Heart right ventricle (tissue), 16 donors: ENCODE results near the gene MRPL20. TPM values are rescaled to one million over a fixed set of nuclear protein-coding genes. Genes with fewer than 3 reads are reported as not detected.
"Not testable (repeated sequence)": the region's sequence is repeated elsewhere in the genome, so short reads cannot be mapped to it uniquely, and the experiment has no call there.

Source experiments
- ATAC-seq, 8 donors: fragments of 200-7000 bp; cut with Tn5 transposase; one replicate each; pipeline ENCODE4 v1.9.1; 2020; ENCODE audit warnings: mild to moderate bottlenecking in 8 of 8, moderate library complexity in 8 of 8, moderate number of reproducible peaks in 1 of 8
- DNase-seq, 2 donors: peaks; one replicate each; pipeline ENCODE4 v3.0.0-alpha.2; 2020
- H3K27ac ChIP-seq, 10 donors: fragments of 200-600 bp; sonication (generic) in 2 of 10; one replicate each; pipeline versions ENCODE4 v1.5.0 to v1.8.0; 2020 to 2022; ENCODE audit warnings: mild to moderate bottlenecking in 3 of 10
- H3K27me3 ChIP-seq, 7 donors: fragments of 200-600 bp; one replicate each; pipeline ENCODE4 v1.8.0; 2021 to 2022; ENCODE audit warnings: mild to moderate bottlenecking in 2 of 7
- H3K36me3 ChIP-seq, 9 donors: fragments of 200-600 bp; sonication (generic) in 1 of 9; one replicate each; pipeline versions ENCODE4 v1.5.0 to v1.8.0; 2020 to 2022; ENCODE audit warnings: mild to moderate bottlenecking in 2 of 9
- H3K4me1 ChIP-seq, 9 donors: fragments of 200-600 bp; sonication (generic) in 1 of 9; one replicate each; pipeline versions ENCODE4 v1.5.0 to v1.8.0; 2020 to 2022; ENCODE audit warnings: mild to moderate bottlenecking in 4 of 9
- H3K4me3 ChIP-seq, 10 donors: fragments of 200-600 bp; sonication (generic) in 2 of 10; one replicate each; pipeline versions ENCODE4 v1.5.0 to v1.8.0; 2020 to 2022; ENCODE audit warnings: mild to moderate bottlenecking in 7 of 10, moderate library complexity in 2 of 10
- H3K9me3 ChIP-seq, 11 donors: fragments of 200-600 bp in 10 of 11; sonication (generic) in 2 of 11; one replicate each; pipeline versions ENCODE4 v1.5.0 to v1.8.0; 2013 to 2022; ENCODE audit warnings: mild to moderate bottlenecking in 2 of 11, control low read depth in 1 of 11, moderate library complexity in 1 of 11
- WGBS, 2 donors: extraction: QIAGEN DNeasy Blood & Tissue Kit; methylation state at CpG; one replicate each; pipeline ENCODE4 v1.1.7; 2013; ENCODE audit warnings: inconsistent platforms in 1 of 2; 5-methylcytosine and 5-hydroxymethylcytosine counted together
- intact Hi-C, 10 donors: fragments of 100-400 bp; cut with DNase I; formaldehyde crosslinking; loops; one replicate each; pipeline versions ENCODE4 v1.11.1 to v1.14.2; 2022
- polyA plus RNA-seq, 2 donors: library from polyadenylated mRNA; stranded (reverse); fragments of 200-250 nt; gene quantifications; one replicate each; pipeline ENCODE4 v1.2.3, GENCODE V29; 2013
- total RNA-seq, 10 donors: library from RNA; stranded (reverse); fragmentation: NEBNext Ultra II Directional in 3 of 10; extraction: Animal tissue kit (Norgen Biotek cat#: 25700) in 3 of 10; gene quantifications; one replicate each; pipeline versions ENCODE4 v1.2.1 to v1.2.4, GENCODE V29; 2021 to 2023
- TF ChIP-seq, protein P1 (sequence below), 9 donors: fragments of 200-600 bp; sonication (generic) in 2 of 9; IDR thresholded peaks; one replicate each; pipeline versions ENCODE4 v1.5.0 to v1.8.0; 2021 to 2022; ENCODE audit warnings: antibody characterized with exemption in 9 of 9, mild to moderate bottlenecking in 5 of 9, moderate library complexity in 1 of 9
- donor health status: Arrhythmogenic right ventricular cardiomyopathy.
- donor health status: ischemic (EF 13 %, LVEDD 7.1; RV severe dilation, severe dysfunction).
- donor health status: healthy with polysubstance abuse.
- donor health status: DM: no; HTN: yes; CAD: no.
- donor health status: DM: no; HTN: no; CAD: no.
- donor health status: ischemic (EF 25% LVEDD 6.9; RV normal size, moderate dysfunction).
- donor health status: ischemic (EF 25% LVEDD 5.7; RV mildly dilated, moderate dysfunction).
- donor health status: healthy.
- donor health status: DM: yes; HTN: yes; CAD: no.
- donor health status: Ischemic cardiomyopathy.
- donor health status: ischemic (EF 35%, LVEDD 5.7; RV mildly dilated, moderate dysfunction).
- donor health status: nonischemic (EF 11% LVEDD 7.7; RV severe dilation, severe dysfunction).
- donor health status: DM: yes; HTN: yes; CAD: no.
- donor health status: PGD.
- donor health status: ischemic (EF 29% LVEDD 5.4; RV normal size, mild dysfunction).
- donor health status: nonischemic (EF 23%, LVEDD 6.1; RV moderate dilation, normal function).

MRPL20 gene
- total and polyA plus RNA-seq, 12 donors = 116 to 224 (median 132) TPM

DNA sequence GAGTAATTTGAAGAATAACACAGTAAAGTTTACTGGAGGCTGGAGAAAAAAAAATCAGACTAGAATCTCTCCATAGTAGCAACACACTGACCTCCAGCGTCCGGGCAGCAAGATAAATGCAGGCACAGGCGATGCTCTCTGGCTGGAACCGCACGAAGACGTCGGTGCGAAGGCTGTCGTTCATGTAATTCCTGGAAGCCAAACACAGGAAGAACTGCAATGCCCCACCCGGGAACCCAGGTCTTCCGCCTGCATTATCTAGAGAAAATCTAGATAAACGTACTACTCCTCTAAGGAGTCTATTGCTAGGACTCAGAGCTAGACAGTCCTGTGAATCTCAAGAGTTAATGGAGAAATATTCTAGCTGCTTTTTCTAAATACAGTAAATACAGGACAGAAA, 16.4 kb downstream of the MRPL20 start:
- DNase-seq (no peak), ATAC-seq (peak in 1 of 8 donors; percentile 27)
- WGBS, 2 donors = 69 to 78% methylated on average over 12 of the region's 12 CpGs
- TF ChIP-seq, protein P1, sequence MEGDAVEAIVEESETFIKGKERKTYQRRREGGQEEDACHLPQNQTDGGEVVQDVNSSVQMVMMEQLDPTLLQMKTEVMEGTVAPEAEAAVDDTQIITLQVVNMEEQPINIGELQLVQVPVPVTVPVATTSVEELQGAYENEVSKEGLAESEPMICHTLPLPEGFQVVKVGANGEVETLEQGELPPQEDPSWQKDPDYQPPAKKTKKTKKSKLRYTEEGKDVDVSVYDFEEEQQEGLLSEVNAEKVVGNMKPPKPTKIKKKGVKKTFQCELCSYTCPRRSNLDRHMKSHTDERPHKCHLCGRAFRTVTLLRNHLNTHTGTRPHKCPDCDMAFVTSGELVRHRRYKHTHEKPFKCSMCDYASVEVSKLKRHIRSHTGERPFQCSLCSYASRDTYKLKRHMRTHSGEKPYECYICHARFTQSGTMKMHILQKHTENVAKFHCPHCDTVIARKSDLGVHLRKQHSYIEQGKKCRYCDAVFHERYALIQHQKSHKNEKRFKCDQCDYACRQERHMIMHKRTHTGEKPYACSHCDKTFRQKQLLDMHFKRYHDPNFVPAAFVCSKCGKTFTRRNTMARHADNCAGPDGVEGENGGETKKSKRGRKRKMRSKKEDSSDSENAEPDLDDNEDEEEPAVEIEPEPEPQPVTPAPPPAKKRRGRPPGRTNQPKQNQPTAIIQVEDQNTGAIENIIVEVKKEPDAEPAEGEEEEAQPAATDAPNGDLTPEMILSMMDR (IDR thresholded peaks at IDR 0.05) = no peak
- intact Hi-C loops = no loop called here
- Histone ChIP-seq H3K27ac (peak overlapping the region in 2 of 10 donors; percentile 37 to 41), H3K27me3 (no peaks in the 10 kb centered on the region), H3K4me3 (no peak overlapping the region), H3K4me1 (peaks cover 0 to 41% (median 16%) of the 10 kb centered on the region in 9 donors), H3K9me3 (no peaks in the 10 kb centered on the region), H3K36me3 (peaks cover 22 to 100% (median 91%) of the 10 kb centered on the region in 9 donors)

DNA sequence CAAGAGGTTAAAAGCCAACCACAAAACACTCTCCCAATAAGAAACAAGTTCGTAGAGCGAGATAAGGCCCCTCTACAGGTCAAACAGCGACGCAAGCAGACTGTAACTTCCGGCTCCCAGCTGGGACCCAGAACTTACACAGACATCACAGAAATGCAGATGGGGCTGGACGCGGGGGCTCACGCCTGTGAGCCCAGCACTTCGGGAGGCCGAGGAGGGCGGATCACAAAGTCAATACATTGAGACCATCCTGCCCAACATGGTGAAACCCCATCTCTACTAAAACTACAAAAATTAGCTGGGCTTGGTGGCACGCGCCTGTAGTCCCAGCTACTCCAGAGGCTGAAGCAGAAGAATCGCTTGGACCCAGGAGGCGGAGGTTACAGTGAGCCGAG, 19.0 kb downstream of the MRPL20 start:
- Histone ChIP-seq H3K36me3 (peaks cover 20 to 93% (median 77%) of the 10 kb centered on the region in 9 donors), H3K9me3 (no peaks in the 10 kb centered on the region), H3K27ac (no peak overlapping the region), H3K4me3 (no peak overlapping the region), H3K27me3 (no peaks in the 10 kb centered on the region), H3K4me1 (peaks cover 0 to 20% (median 9%) of the 10 kb centered on the region in 9 donors)
- TF ChIP-seq, protein P1 (IDR thresholded peaks at IDR 0.05) = no peak
- WGBS, 2 donors = 96 to 97% methylated on average over 16 of the region's 16 CpGs
- ATAC-seq = no peak
- DNase-seq = no peak
- intact Hi-C loops = no loop called here

DNA sequence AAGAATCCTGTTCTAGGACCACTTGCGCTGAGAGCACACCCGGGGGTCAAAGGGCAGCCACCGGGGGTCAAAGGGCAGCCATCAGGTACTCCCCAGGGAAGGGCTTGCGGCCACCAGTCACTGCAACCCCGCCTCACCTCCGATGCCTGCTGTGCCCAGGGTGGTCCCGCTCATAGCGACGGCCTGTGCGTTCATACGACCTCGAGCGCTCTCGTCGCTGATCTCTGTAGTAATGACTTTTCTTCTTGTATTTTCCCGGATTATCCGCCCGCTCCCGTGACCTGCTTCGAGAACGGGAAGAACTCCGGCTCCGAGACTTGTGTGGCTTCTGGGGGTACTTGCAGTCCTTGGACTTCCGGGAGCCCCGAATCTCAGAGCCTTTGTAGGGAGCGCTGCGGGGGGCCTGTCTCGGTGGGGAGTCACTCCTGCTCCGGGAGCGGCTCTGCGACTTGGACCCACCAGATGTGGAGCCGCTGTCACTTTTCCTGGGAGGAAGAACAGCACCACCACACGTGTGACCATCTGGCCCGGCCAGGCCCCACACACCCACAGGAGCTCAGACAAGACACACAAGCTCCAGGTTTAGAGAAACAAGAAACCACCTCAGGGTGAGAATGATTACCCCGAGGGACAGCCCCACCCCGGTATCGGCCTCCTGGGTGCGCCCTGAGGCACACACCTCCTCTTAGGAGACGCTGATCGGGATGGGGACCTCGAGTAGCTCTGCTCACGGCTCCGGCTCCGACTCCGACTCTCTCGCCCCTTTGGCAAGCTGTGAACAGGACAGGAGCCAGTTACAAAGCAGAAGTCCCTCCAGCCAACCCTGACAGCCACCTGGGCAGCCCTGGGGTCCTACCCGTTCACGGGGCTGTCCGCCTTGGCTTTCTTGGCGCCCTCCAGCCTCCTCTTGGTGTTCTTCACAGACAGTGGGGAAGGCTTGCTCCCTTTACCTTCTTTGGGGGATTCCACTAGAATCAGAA, 19.7 kb downstream of the MRPL20 start:
- peak in 1 of 8 donors; percentile 20 for ATAC-seq
- Histone ChIP-seq H3K9me3 (no peaks in the 10 kb centered on the region), H3K4me3 (no peak overlapping the region), H3K27ac (no peak overlapping the region), H3K36me3 (peaks cover 14 to 86% (median 70%) of the 10 kb centered on the region in 9 donors), H3K4me1 (peaks cover 0 to 18% (median 9%) of the 10 kb centered on the region in 9 donors), H3K27me3 (no peaks in the 10 kb centered on the region)
- TF ChIP-seq, protein P1 (IDR thresholded peaks at IDR 0.05) = no peak
- DNase-seq = no peak
- WGBS, 2 donors = 95 to 97% methylated on average over 50 of the region's 50 CpGs
- intact Hi-C loops = no loop called here

DNA sequence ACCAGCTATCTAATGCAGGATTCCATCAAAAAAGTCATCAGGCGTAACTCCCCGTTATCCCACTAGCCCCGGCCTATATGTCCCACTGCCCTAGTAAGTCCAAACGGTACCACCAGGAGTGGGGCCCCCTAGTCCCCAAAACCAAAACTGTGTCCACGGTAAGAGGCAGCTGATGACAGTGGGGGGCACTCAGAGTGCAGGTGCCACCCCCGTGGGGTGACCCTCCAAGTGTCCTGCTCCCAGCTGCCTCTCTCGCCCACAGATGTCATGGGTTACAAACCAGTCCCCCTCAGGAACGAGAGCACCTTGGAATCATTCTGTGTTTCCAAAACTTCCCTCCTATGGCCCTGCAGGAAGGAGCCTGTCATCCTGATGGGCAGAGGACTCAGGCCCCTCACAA, 21.2 kb downstream of the MRPL20 start:
- ATAC-seq (no peak), DNase-seq (no peak)
- peaks cover 14 to 73% (median 56%) of the 10 kb centered on the region in 9 donors for H3K36me3 ChIP-seq
- intact Hi-C loops = no loop called here
- no peak overlapping the region for H3K27ac ChIP-seq
- peaks cover 0 to 12% (median 5%) of the 10 kb centered on the region in 9 donors for H3K4me1 ChIP-seq
- H3K27me3 ChIP-seq = no peaks in the 10 kb centered on the region
- H3K4me3 ChIP-seq = no peak overlapping the region
- TF ChIP-seq, protein P1 (IDR thresholded peaks at IDR 0.05) = no peak
- WGBS, 2 donors = 92 to 94% methylated on average over 8 of the region's 8 CpGs
- no peaks in the 10 kb centered on the region for H3K9me3 ChIP-seq

DNA sequence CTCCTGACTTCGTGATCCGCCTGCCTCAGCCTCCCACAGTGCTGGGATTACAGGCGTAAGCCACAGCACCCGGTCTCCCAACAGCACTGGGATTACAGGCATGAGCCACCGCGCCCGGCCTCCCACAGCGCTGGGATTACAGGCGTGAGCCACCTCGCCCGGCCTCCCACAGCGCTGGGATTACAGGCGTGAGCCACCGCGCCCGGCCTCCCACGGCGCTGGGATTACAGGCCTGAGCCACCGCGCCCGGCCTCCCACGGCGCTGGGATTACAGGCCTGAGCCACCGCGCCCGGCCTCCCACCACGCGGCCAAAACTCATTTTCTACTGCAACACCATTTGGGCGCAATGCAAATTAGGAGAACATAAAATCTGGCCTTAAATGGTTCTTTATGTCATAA, 21.8 kb downstream of the MRPL20 start:
- H3K27me3 ChIP-seq, H3K4me1 ChIP-seq, intact Hi-C loops, H3K4me3 ChIP-seq, ATAC-seq, H3K9me3 ChIP-seq, DNase-seq, H3K27ac ChIP-seq: not testable (repeated sequence)
- H3K36me3 ChIP-seq = peaks cover 14 to 73% (median 50%) of the 10 kb centered on the region in 9 donors
- WGBS, 2 donors = 94 to 96% methylated on average over 29 of the region's 29 CpGs
